HL-60/S4 treated with phorbol 12-myristate 13-acetate at 8.2 ng/mL for 4 days and 3 days (cell line): Measurements from ENCODE around the gene PPP2R2C.

Experiments
- in situ Hi-C: fragments of 300-500 bp; cut with MboI; formaldehyde crosslinking; loops from 2 replicates; pipeline ENCODE4 v1.15.0; 2022; ENCODE audit warnings: low sequenced_read_pairs

Gene PPP2R2C

DNA sequence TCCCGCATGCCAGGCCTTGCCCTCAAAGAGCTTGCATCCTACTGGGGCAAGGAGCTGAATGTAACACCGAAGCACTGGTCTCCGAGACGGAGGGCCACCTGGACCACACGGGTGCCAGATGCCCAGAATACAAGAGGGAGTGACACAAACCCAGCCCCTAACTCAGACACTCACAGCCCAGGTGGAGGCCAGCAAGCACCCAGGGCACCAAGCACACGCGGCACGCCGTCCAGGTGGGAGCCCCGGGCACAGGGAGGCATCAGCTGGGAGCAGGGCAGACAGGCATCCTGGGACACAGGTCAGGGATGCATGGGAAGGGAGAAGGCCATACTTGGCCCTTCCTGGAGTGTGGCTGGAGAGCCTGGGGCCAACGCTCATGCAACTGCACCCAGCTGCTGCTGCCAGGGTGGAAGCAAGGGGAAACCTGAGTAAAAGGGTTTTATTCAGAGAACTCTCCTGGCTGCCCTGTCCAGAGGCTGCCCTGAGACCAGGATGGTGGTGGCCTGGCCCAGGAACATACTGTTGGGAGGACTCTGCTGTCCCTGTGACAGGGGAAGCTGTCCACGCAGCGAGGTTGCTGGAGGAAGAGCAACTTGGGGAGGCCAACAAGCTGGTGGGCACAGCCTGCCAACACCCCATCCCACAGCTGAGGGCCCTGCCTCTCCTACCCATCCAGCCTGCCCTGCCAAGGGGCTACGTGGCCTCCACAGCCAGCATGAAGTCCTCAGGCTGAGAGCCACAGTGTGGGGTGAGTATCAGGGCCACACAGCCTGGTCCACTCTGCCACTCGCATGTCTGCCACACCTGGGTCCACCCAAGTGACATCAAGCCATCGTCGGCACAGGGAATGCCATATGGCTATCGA, 22.2 kb upstream of the PPP2R2C start:
- in situ Hi-C loops = no loop called here

DNA sequence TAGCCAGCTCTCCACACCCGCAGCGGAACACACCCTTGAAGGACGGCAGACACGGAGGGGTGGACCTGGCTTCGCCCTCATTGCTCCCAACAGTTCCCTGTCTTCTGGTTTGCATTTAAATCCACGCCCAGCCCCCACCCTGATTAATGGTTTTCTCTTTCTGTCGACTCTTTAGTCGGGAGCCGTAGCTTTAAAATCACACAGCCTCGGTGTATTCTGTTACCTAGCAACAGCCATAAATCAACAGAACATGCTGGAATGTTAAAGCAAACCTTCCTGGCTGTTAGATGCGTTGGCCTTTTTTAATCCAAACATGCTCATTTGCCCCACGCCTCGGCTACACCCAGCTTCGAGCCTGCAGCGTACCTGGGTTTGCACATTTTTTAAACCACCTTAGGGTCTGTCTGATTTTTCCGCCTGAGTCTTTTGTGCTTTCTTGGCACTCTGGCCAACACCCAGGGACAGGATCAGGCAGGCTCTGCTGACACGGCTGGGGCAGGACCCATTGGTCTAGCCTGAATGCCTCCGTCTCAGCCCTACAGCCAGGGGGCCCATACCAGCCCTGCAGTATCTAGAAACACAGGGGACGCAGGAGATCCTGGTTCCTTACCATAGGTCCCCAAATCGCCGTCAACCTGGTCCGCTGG, 21.4 kb upstream of the PPP2R2C start:
- in situ Hi-C loops = no loop called here

DNA sequence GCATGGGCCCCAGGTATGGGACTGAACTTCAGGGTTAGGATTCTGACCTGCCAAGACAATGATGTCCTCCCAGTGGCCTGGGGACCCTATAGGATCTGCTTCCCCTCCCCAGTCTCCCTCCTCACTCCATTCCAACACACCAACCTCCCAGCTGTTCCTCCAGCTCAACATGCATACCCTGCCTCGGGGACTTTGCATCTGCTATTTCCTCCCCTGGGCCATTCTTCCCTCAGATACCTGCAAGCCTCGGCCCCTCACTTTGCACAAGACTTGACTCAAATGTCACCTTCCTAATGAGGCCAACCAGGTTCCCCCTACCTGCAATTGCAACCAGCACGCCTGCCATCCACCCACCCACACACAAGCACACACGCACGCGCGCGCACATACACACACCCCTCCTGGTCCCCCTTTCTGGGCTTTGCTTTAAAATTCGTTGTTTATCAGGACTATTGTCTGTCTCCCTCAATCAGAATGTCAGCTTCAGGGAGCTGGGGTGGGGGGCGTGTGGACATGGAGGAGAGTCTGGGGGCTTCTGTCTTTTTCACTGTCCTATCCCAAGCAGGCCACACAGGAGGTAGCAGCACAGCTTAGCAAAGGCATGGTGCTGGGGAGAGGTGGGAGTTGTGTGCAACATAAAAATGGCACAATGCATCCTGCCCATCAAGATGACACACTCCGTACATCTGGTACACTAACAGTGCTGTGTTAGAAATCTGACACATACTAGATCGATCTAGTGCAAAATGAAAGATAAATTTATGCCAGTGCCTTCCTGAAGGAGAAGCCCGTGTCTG, 20.6 kb upstream of the PPP2R2C start:
- in situ Hi-C loops = no loop called here

DNA sequence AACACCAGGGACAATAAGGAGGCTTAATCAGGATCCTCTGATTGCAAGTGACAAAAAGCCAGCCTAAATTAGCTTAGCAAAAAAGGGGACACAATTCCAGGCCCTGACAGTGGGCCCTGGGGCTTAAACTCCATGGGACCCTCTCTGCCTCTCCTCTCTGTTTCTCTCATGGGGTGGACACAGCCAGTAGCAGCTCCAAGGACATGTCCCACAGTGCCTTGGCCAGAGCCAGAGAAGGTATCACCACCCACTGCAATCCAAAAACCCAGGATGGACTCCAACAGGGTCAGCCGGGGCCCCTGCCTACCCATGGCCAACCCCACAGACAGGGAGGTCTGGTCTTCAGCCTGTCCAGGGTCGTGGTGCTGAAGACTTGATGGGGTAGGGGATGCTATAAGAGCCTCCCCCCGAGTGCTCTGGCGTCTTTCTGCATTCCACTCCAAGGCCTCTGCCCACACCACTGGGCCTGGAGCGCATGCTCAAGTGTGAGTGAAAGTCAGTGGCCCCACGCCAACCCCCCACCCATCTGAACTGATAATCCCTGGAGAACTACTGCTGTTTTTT, 19.7 kb upstream of the PPP2R2C start:
- in situ Hi-C loops = no loop called here

DNA sequence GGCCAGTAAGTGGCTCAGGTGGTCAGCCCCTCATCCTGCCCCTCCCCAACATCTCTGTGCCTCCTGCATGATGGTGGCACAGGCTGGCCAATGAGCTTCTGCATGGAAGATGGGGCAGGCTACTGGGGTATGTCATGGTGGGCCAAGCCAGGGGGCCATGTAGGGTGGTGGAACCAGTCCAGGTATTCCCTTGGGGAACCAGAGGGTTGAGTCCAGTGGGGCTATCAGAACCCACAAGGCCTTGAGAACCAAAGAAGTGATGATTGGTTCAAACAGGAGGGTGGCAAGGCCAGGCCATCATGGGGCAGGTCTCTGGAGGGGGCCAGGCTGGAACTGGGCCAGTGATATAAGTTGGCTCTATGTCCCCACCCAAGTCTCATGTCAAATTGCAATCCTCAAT, 18.8 kb upstream of the PPP2R2C start:
- in situ Hi-C loops = no loop called here

- in situ Hi-C loops = no loop called here
These were observed 17.5 kb upstream of the PPP2R2C start for GRCh38 chr4:6489927-6490326.

- in situ Hi-C loops = no loop called here
These were observed 15.1 kb upstream of the PPP2R2C start for GRCh38 chr4:6487466-6487865.

GRCh38 chr4:6480534-6481088, 8.2 kb upstream of the PPP2R2C start:
- in situ Hi-C loops = no loop called here

- in situ Hi-C loops = no loop called here
These were observed 6.3 kb upstream of the PPP2R2C start for GRCh38 chr4:6478546-6479220.

- in situ Hi-C loops = no loop called here
These were observed 4.5 kb upstream of the PPP2R2C start for GRCh38 chr4:6476893-6477292.

GRCh38 chr4:6475492-6476020, 3.1 kb upstream of the PPP2R2C start:
- in situ Hi-C loops = no loop called here

DNA sequence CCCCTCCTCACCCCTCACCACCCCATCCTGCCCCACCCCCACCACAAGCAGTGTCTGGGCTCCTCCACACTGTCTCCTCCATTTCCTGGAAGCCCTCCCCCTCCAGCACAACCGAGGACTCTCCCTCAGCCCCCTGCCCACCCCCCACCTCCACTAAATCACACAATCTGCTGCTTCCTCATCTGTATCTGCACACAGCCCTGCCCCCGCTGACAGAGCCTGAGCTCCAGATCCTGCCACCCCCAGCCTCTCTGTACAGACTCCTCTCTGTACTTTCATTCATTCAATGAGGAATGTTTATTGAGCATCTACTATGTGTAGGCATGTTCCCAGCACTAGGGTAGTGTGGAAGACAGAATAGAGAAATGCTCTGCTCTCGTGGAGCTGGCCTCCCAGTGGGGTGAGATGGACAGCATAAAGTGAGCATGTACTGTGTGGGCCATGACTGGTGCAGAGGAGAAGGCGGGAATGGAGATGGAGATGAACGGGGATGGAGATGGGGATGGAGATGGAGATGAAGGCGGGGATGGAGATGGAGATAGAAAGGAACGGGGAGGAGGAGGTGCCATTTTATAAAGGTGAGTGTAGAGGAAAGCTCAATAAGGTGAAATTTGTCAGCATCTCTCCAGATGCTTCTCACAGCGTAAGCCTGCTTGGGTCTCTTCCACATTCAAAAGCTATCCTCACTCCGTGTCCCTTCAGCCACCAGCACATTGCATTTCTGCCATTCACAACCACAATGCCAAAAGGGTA, 2.5 kb upstream of the PPP2R2C start:
- in situ Hi-C loops = no loop called here

- in situ Hi-C loops = no loop called here
These were observed 1.7 kb upstream of the PPP2R2C start for GRCh38 chr4:6474053-6474568.

DNA sequence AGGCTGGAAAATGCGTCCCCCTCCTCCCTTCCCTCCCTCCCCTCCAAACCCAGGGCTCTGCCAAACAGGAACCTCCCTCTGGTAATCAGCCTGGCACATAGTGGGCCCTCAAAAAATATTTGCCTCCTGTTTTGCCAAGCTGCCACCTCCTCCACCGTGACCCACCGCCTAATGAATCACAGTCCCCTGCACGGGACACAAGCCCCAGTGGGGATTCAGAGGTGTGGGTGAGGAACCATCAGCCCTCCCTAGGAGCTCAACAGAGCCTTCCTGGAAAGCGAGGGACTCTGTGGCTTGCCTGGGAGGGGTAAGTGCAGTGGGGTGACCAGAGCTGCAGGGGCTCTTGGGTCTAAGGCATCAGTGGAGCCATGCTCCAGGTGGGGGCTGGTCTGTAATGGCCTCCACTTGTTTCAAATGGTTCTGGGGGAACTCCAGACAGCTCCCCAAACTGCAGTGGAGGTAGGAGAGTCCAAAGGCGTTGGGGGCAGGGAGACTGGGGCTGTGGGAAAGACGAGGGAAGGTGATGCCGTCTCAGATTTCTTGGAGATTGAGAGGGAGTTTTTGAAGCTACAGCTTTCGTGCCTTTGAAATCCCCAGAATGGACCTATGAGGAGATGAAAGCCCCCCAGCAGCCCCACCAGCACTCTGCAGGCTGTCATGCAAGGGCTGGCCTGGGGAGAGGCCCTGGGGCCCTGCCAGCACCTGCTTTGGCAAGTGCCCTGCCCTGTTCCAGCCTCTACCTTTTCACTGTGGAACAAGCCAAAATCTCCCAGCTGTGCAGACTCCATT, 1.0 kb upstream of the PPP2R2C start:
- in situ Hi-C loops = no loop called here

- in situ Hi-C loops = no loop called here
These were observed 417 bp downstream of the PPP2R2C start for GRCh38 chr4:6472008-6472386.

DNA sequence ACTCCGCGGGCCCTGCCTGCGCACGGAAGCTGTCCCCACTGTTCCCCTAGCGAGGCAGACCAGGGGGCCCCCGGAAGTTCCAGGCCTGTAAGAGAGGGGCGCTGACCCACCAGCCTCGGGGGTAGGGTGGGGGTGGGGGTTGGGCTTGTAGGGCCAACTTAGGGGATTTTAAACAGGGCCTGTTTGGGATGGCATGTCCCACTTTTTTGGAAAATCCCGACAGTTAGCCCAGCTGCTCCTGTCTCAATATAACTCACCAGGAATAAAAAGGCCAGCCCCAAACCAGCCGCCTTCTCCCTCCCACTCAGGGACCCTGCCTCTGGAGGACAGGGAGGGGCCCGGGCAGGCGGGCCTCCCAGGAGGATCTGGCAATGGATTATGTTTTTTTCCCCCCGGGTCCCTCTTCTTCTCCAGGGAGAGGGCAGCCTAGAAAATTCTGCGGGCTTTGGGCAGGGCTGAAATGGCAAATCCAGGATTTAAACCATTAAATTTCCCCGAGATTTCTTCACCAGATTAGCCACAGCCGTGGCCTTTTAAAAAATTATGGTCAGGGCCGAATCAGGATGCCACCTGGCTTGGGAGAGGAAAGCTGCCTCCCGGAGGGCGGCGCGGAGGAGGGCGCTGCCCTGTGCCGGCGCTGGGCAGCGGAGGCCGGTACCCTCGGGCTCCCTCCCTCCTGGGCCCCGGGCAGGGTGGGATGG, 957 bp downstream of the PPP2R2C start:
- in situ Hi-C loops = no loop called here

DNA sequence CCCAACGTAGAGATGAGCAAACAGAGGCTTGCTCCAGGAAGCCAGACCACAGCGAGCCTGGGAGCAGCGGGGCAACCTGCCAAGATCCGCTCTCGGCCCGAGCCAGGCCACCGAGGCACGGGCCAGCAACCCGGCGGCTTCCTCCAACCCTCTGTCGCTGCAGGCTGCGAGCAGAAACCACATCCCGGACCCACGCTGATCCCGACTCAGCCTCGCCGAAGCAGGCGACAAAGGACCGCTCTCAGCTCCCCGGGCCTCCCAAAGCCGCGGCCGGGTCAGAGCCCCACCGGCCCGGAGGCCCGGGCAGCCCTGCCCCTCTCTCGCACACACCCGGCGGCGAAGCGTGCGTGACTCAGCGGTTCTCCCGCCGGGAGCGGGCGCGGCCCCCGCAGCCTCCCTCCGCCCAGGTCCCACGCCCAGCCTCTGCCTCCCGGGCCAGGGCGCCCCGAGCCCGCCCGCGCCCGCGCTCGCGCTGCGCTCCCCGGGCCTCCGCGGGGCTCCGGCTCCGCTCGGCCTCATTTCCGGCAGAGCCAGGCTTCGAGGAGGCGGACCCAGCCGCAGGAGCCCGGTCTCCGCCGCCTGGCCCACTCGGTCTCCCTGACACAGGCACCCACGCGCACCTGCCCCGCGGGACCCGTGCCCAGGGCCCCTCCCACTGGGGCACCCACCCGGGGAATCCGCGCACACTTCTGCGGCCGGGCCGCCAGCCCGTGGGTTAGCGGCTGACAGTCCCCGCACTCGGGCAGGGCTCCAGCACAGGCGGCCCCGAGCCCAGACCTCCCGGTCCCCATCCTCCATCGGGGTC, 1.7 kb downstream of the PPP2R2C start:
- in situ Hi-C loops = no loop called here
